HCT116 (cell line): ENCODE data around the gene ERBIN.

ENCODE experiments used
- ATF3 ChIP-seq: IDR thresholded peaks from 2 replicates; pipeline ENCODE4 v1.6.1; 2012
- CEBPB ChIP-seq: IDR thresholded peaks from 2 replicates; pipeline ENCODE4 v1.6.1; 2012; ENCODE audit warnings: low read depth
- CTCF ChIP-seq, 3 experiments: fragments of 200-600 bp in 1 of 3; sonication (generic) in 1 of 3; IDR thresholded peaks in 2 of 3; conservative IDR thresholded peaks in 1 of 3; 2 replicates each; pipeline ENCODE4 v1.5.1; 2012 to 2017; ENCODE audit warnings: low read depth in 2 of 3, low read length in 2 of 3, antibody characterized with exemption in 1 of 3, borderline replicate concordance in 1 of 3, control low read depth in 1 of 3, mild to moderate bottlenecking in 1 of 3, mixed read lengths in 1 of 3, mixed run types in 1 of 3, moderate library complexity in 1 of 3; ENCODE audit not compliant: insufficient read depth in 1 of 3
- EZH2 ChIP-seq: fragments of 200-600 bp; sonication (generic); IDR thresholded peaks from 2 replicates; pipeline ENCODE4 v1.6.1; 2017; ENCODE audit warnings: antibody characterized with exemption, mixed run types
- FOSL1 ChIP-seq: IDR thresholded peaks from 2 replicates; pipeline ENCODE4 v1.6.1; 2012; ENCODE audit warnings: low read depth
- POLR2A ChIP-seq: IDR thresholded peaks from 2 replicates; pipeline ENCODE4 v1.7.0; 2011; ENCODE audit warnings: borderline replicate concordance; ENCODE audit not compliant: insufficient read depth, insufficient read length; ENCODE audit errors: extremely low read depth
- POLR2AphosphoS5 ChIP-seq: IDR thresholded peaks from 2 replicates; pipeline ENCODE4 v1.6.1; 2011; ENCODE audit warnings: mild to moderate bottlenecking, low read depth, low read length, moderate library complexity
- RAD21 ChIP-seq: IDR thresholded peaks from 2 replicates; pipeline ENCODE4 v1.6.1; 2012; ENCODE audit warnings: low read depth, mild to moderate bottlenecking
- REST ChIP-seq: IDR thresholded peaks from 2 replicates; pipeline ENCODE4 v1.6.1; 2012; ENCODE audit warnings: low read depth
- SP1 ChIP-seq: IDR thresholded peaks from 2 replicates; pipeline ENCODE4 v1.6.1; 2012; ENCODE audit warnings: low read depth
- ZBTB33 ChIP-seq: IDR thresholded peaks from 2 replicates; pipeline ENCODE4 v1.6.1; 2011; ENCODE audit warnings: mild to moderate bottlenecking, low read length, moderate library complexity; ENCODE audit not compliant: insufficient replicate concordance; ENCODE audit errors: extremely low read depth
- ZNF274 ChIP-seq: fragments of 200-500 bp; sonication (Bioruptor generic); IDR thresholded peaks from 2 replicates; pipeline ENCODE4 v1.6.1; 2014; ENCODE audit warnings: mild to moderate bottlenecking, low read depth, low read length, inconsistent platforms

- TF ChIP-seq CTCF (IDR thresholded peaks at IDR 0.05 in 2 of 3, conservative IDR thresholded peaks at IDR 0.05 in 1 of 3; ENCODE audit: borderline replicate concordance in 1 of 3, insufficient read depth in 1 of 3, low read depth in 2 of 3, low read length in 2 of 3) (no peak), POLR2A (no peak), ZNF274 (no peak), POLR2AphosphoS5 (no peak), EZH2 (no peak), ZBTB33 (no peak), ATF3 (no peak), REST (no peak), CEBPB (no peak), FOSL1 (no peak), RAD21 (no peak), SP1 (no peak)
Measured at GRCh38 chr5:65955746-65956145, 29.4 kb downstream of the ERBIN start.
